ENCODE results near the gene ST7L. TPM values are rescaled to one million over a fixed set of nuclear protein-coding genes. Genes with fewer than 3 reads are reported as not detected.

ST7L gene
- total RNA-seq, 1 donor from 2014 or later = 13.5 TPM

- H3K27ac Mint-ChIP-seq = no peak overlapping the region
- no peaks in the 10 kb centered on the region for H3K4me1 Mint-ChIP-seq (ENCODE audit: low read depth)
- H3K4me3 Mint-ChIP-seq = no peak overlapping the region
- DNase-seq (ENCODE audit: low spot score) = no peak
- no peaks in the 10 kb centered on the region for H3K9me3 Mint-ChIP-seq
- H3K36me3 Mint-ChIP-seq (ENCODE audit: low read depth) = peaks cover 1% of the 10 kb centered on the region
- intact Hi-C loops (cut with micrococcal nuclease) = no loop called here
- no peaks in the 10 kb centered on the region for H3K27me3 Mint-ChIP-seq (ENCODE audit: insufficient read depth)
Measured at GRCh38 chr1:112536561-112536960, 82.4 kb downstream of the ST7L start.

- H3K4me1 Mint-ChIP-seq (ENCODE audit: low read depth) = no peaks in the 10 kb centered on the region
- no peak for DNase-seq (ENCODE audit: low spot score)
- no peaks in the 10 kb centered on the region for H3K9me3 Mint-ChIP-seq
- no peaks in the 10 kb centered on the region for H3K36me3 Mint-ChIP-seq (ENCODE audit: low read depth)
- no peak overlapping the region for H3K4me3 Mint-ChIP-seq
- no peak overlapping the region for H3K27ac Mint-ChIP-seq
- intact Hi-C loops (cut with micrococcal nuclease) = no loop called here
- H3K27me3 Mint-ChIP-seq (ENCODE audit: insufficient read depth) = no peaks in the 10 kb centered on the region
Measured at GRCh38 chr1:112533029-112533428, 85.9 kb downstream of the ST7L start.

GRCh38 chr1:112532064-112532463, 86.9 kb downstream of the ST7L start:
- Mint-ChIP-seq H3K9me3 (no peaks in the 10 kb centered on the region), H3K4me1 (ENCODE audit: low read depth) (no peaks in the 10 kb centered on the region), H3K36me3 (ENCODE audit: low read depth) (no peaks in the 10 kb centered on the region), H3K27ac (no peak overlapping the region), H3K27me3 (ENCODE audit: insufficient read depth) (no peaks in the 10 kb centered on the region), H3K4me3 (no peak overlapping the region)
- intact Hi-C loops (cut with micrococcal nuclease) = no loop called here
- DNase-seq (ENCODE audit: low spot score) = no peak

GRCh38 chr1:112530832-112531231, 88.1 kb downstream of the ST7L start:
- Mint-ChIP-seq H3K4me1 (ENCODE audit: low read depth) (no peaks in the 10 kb centered on the region), H3K27ac (no peak overlapping the region), H3K9me3 (no peaks in the 10 kb centered on the region), H3K36me3 (ENCODE audit: low read depth) (no peaks in the 10 kb centered on the region), H3K4me3 (no peak overlapping the region), H3K27me3 (ENCODE audit: insufficient read depth) (no peaks in the 10 kb centered on the region)
- intact Hi-C loops (cut with micrococcal nuclease) = no loop called here
- DNase-seq (ENCODE audit: low spot score) = no peak

GRCh38 chr1:112529301-112529700, 89.6 kb downstream of the ST7L start:
- no peaks in the 10 kb centered on the region for H3K27me3 Mint-ChIP-seq (ENCODE audit: insufficient read depth)
- no peak for DNase-seq (ENCODE audit: low spot score)
- no peaks in the 10 kb centered on the region for H3K9me3 Mint-ChIP-seq
- no peak overlapping the region for H3K27ac Mint-ChIP-seq
- H3K4me3 Mint-ChIP-seq = no peak overlapping the region
- no peaks in the 10 kb centered on the region for H3K36me3 Mint-ChIP-seq (ENCODE audit: low read depth)
- H3K4me1 Mint-ChIP-seq (ENCODE audit: low read depth) = no peaks in the 10 kb centered on the region
- intact Hi-C loops (cut with micrococcal nuclease) = no loop called here

GRCh38 chr1:112528076-112528475, 90.9 kb downstream of the ST7L start:
- intact Hi-C loops (cut with micrococcal nuclease) = no loop called here
- no peak overlapping the region for H3K27ac Mint-ChIP-seq
- no peak for DNase-seq (ENCODE audit: low spot score)
- H3K4me3 Mint-ChIP-seq = no peak overlapping the region
- no peaks in the 10 kb centered on the region for H3K9me3 Mint-ChIP-seq
- no peaks in the 10 kb centered on the region for H3K4me1 Mint-ChIP-seq (ENCODE audit: low read depth)
- no peaks in the 10 kb centered on the region for H3K27me3 Mint-ChIP-seq (ENCODE audit: insufficient read depth)
- no peaks in the 10 kb centered on the region for H3K36me3 Mint-ChIP-seq (ENCODE audit: low read depth)

GRCh38 chr1:112527266-112528010, 91.5 kb downstream of the ST7L start:
- intact Hi-C loops (cut with micrococcal nuclease) = no loop called here
- H3K4me1 Mint-ChIP-seq (ENCODE audit: low read depth) = no peaks in the 10 kb centered on the region
- H3K36me3 Mint-ChIP-seq (ENCODE audit: low read depth) = no peaks in the 10 kb centered on the region
- H3K4me3 Mint-ChIP-seq = no peak overlapping the region
- no peak overlapping the region for H3K27ac Mint-ChIP-seq
- H3K9me3 Mint-ChIP-seq = no peaks in the 10 kb centered on the region
- no peaks in the 10 kb centered on the region for H3K27me3 Mint-ChIP-seq (ENCODE audit: insufficient read depth)
- DNase-seq (ENCODE audit: low spot score) = no peak

- Mint-ChIP-seq H3K9me3 (no peaks in the 10 kb centered on the region), H3K4me3 (no peak overlapping the region), H3K36me3 (ENCODE audit: low read depth) (no peaks in the 10 kb centered on the region), H3K4me1 (ENCODE audit: low read depth) (no peaks in the 10 kb centered on the region), H3K27ac (no peak overlapping the region), H3K27me3 (ENCODE audit: insufficient read depth) (no peaks in the 10 kb centered on the region)
- no peak for DNase-seq (ENCODE audit: low spot score)
- intact Hi-C loops (cut with micrococcal nuclease) = no loop called here
Measured at GRCh38 chr1:112524986-112525385, 94.0 kb downstream of the ST7L start.

GRCh38 chr1:112524251-112524650, 94.7 kb downstream of the ST7L start:
- no peaks in the 10 kb centered on the region for H3K27me3 Mint-ChIP-seq (ENCODE audit: insufficient read depth)
- no peak overlapping the region for H3K27ac Mint-ChIP-seq
- H3K36me3 Mint-ChIP-seq (ENCODE audit: low read depth) = no peaks in the 10 kb centered on the region
- H3K4me1 Mint-ChIP-seq (ENCODE audit: low read depth) = no peaks in the 10 kb centered on the region
- no peak overlapping the region for H3K4me3 Mint-ChIP-seq
- DNase-seq (ENCODE audit: low spot score) = no peak
- no peaks in the 10 kb centered on the region for H3K9me3 Mint-ChIP-seq
- intact Hi-C loops (cut with micrococcal nuclease) = no loop called here

GRCh38 chr1:112522621-112523020, 96.3 kb downstream of the ST7L start:
- Mint-ChIP-seq H3K36me3 (ENCODE audit: low read depth) (no peaks in the 10 kb centered on the region), H3K9me3 (no peaks in the 10 kb centered on the region), H3K27me3 (ENCODE audit: insufficient read depth) (no peaks in the 10 kb centered on the region), H3K27ac (no peak overlapping the region), H3K4me3 (no peak overlapping the region), H3K4me1 (ENCODE audit: low read depth) (no peaks in the 10 kb centered on the region)
- no peak for DNase-seq (ENCODE audit: low spot score)
- intact Hi-C loops (cut with micrococcal nuclease) = no loop called here

GRCh38 chr1:112520166-112520565, 98.8 kb downstream of the ST7L start:
- intact Hi-C loops (cut with micrococcal nuclease) = no loop called here

GRCh38 chr1:112518186-112518585, 100.8 kb downstream of the ST7L start:
- Mint-ChIP-seq H3K9me3 (no peaks in the 10 kb centered on the region), H3K27ac (no peak overlapping the region), H3K4me1 (ENCODE audit: low read depth) (no peaks in the 10 kb centered on the region), H3K27me3 (ENCODE audit: insufficient read depth) (peaks cover 4% of the 10 kb centered on the region), H3K4me3 (no peak overlapping the region), H3K36me3 (ENCODE audit: low read depth) (no peaks in the 10 kb centered on the region)
- no peak for DNase-seq (ENCODE audit: low spot score)
- intact Hi-C loops (cut with micrococcal nuclease) = no loop called here

More at GRCh38 chr1:112520166-112520565, 98.8 kb downstream of the ST7L start:
- H3K27me3 Mint-ChIP-seq (ENCODE audit: insufficient read depth) = peaks cover 1% of the 10 kb centered on the region
- no peak for DNase-seq (ENCODE audit: low spot score)
- H3K4me1 Mint-ChIP-seq (ENCODE audit: low read depth) = no peaks in the 10 kb centered on the region
- no peak overlapping the region for H3K27ac Mint-ChIP-seq
- H3K4me3 Mint-ChIP-seq = no peak overlapping the region
- H3K36me3 Mint-ChIP-seq (ENCODE audit: low read depth) = no peaks in the 10 kb centered on the region
- no peaks in the 10 kb centered on the region for H3K9me3 Mint-ChIP-seq

- no peaks in the 10 kb centered on the region for H3K36me3 Mint-ChIP-seq (ENCODE audit: low read depth)
- intact Hi-C loops (cut with micrococcal nuclease) = no loop called here
- H3K9me3 Mint-ChIP-seq = no peaks in the 10 kb centered on the region
- no peak overlapping the region for H3K27ac Mint-ChIP-seq
- peaks cover 4% of the 10 kb centered on the region for H3K27me3 Mint-ChIP-seq (ENCODE audit: insufficient read depth)
- H3K4me1 Mint-ChIP-seq (ENCODE audit: low read depth) = no peaks in the 10 kb centered on the region
- no peak for DNase-seq (ENCODE audit: low spot score)
- no peak overlapping the region for H3K4me3 Mint-ChIP-seq
Measured at GRCh38 chr1:112517646-112518045, 101.3 kb downstream of the ST7L start.

- Mint-ChIP-seq H3K27me3 (ENCODE audit: insufficient read depth) (peaks cover 5% of the 10 kb centered on the region), H3K9me3 (no peaks in the 10 kb centered on the region), H3K27ac (no peak overlapping the region), H3K4me1 (ENCODE audit: low read depth) (no peaks in the 10 kb centered on the region), H3K36me3 (ENCODE audit: low read depth) (no peaks in the 10 kb centered on the region), H3K4me3 (no peak overlapping the region)
- intact Hi-C loops (cut with micrococcal nuclease) = no loop called here
- DNase-seq (ENCODE audit: low spot score) = no peak
Measured at GRCh38 chr1:112517231-112517630, 101.7 kb downstream of the ST7L start.

Measured in activated T-helper 1 cell treated with anti-CD3 and anti-CD28 coated beads, Interleukin-12 subunit alpha, Interleukin-12 subunit beta, Interleukin-2, Interleukin-4 antibody, amounts not matched to agents 30 ng/mL and 10 ng/mL and 1 ng/mL, durations not matched to agents 14 hours and 24 hours and 36 hours (primary cell).